Caco-2 (cell line): ENCODE measurements around the gene BMAL1. TPM values are rescaled to one million over a fixed set of nuclear protein-coding genes. Genes with fewer than 3 reads are reported as not detected.

Experiments used
- BruUV-seq: library from RNA; stranded (reverse); fragments of 400-500 nt; replicated peaks from 2 replicates; lab custom pipeline; 2021; lab: Mats Ljungman, UMichigan
- CTCF ChIA-PET: fragments of 300-600 bp; sonication (Branson Sonifier 250); formaldehyde crosslinking; loops from one replicate; lab custom pipeline; 2022; ENCODE audit warnings: antibody characterized with exemption; lab: Charles Lee
- POLR2A ChIA-PET: fragments of 300-600 bp; sonication (Branson Sonifier 250); formaldehyde crosslinking; loops from one replicate; lab custom pipeline; 2022; ENCODE audit warnings: antibody characterized with exemption; lab: Charles Lee
- DNase-seq, 2 experiments: peaks; one replicate each; pipeline versions ENCODE4 v3.0.0 to v3.0.0-alpha.2; 2020 to 2022
- H3K27me3 ChIP-seq: replicated peaks from 2 replicates; pipeline ENCODE4 v1.6.0; 2011; ENCODE audit warnings: low read length; ENCODE audit not compliant: control insufficient read depth, insufficient read depth
- H3K36me3 ChIP-seq: 2 replicates; pipeline ENCODE4 v1.5.1; 2011; ENCODE audit warnings: low read length; ENCODE audit not compliant: control insufficient read depth, insufficient read depth
- H3K4me1 ChIP-seq: fragments of 250-450 bp; sonication (Bioruptor Pico); 2 replicates; pipeline ENCODE4 v1.5.1; 2020; ENCODE audit warnings: mild to moderate bottlenecking
- H3K4me3 ChIP-seq: 2 replicates; pipeline ENCODE4 v1.5.1; 2011; ENCODE audit warnings: low read depth, mild to moderate bottlenecking, control low read depth, low read length
- H3K9me3 ChIP-seq: fragments of 250-450 bp; sonication (Bioruptor Pico); 2 replicates; pipeline ENCODE4 v1.5.1; 2020; ENCODE audit warnings: mild to moderate bottlenecking, moderate library complexity
- H3K27ac Mint-ChIP-seq: one replicate; pipeline ENCODE4 v1.8.0; 2022; ENCODE audit warnings: mixed read lengths; ENCODE audit not compliant: unreplicated experiment
- H3K27me3 Mint-ChIP-seq: one replicate; pipeline ENCODE4 v1.8.0; 2022; ENCODE audit warnings: mixed read lengths; ENCODE audit not compliant: insufficient read depth, unreplicated experiment
- H3K36me3 Mint-ChIP-seq: one replicate; pipeline ENCODE4 v1.8.0; 2022; ENCODE audit warnings: mild to moderate bottlenecking, mixed read lengths; ENCODE audit not compliant: insufficient read depth, unreplicated experiment
- H3K4me1 Mint-ChIP-seq: one replicate; pipeline ENCODE4 v1.8.0; 2022; ENCODE audit warnings: low read depth, mixed read lengths; ENCODE audit not compliant: unreplicated experiment
- H3K4me3 Mint-ChIP-seq: one replicate; pipeline ENCODE4 v1.8.0; 2022; ENCODE audit warnings: mild to moderate bottlenecking, moderate library complexity, mixed read lengths; ENCODE audit not compliant: unreplicated experiment
- H3K9me3 Mint-ChIP-seq: one replicate; pipeline ENCODE4 v1.8.0; 2022; ENCODE audit warnings: mixed read lengths; ENCODE audit not compliant: unreplicated experiment
- intact Hi-C: fragments of 100-400 bp; cut with micrococcal nuclease; formaldehyde crosslinking; loops from one replicate; pipeline ENCODE4 v1.10.0; 2022; ENCODE audit not compliant: unreplicated experiment
- total RNA-seq: library from RNA; stranded (reverse); gene quantifications from 2 replicates; pipeline ENCODE4 v1.2.3, GENCODE V29; 2022
- TF ChIP-seq, protein P1 (sequence below), 2 experiments: fragments of 200-600 bp in 1 of 2; IDR thresholded peaks; 1 replicate in 1 of 2; 2 replicates in 1 of 2; pipeline versions ENCODE4 v1.5.1 to v1.8.0; 2011 to 2022; ENCODE audit warnings: antibody characterized with exemption in 1 of 2, control low read depth in 1 of 2, inconsistent platforms in 1 of 2, low read depth in 1 of 2, low read length in 1 of 2, mild to moderate bottlenecking in 1 of 2, moderate library complexity in 1 of 2; ENCODE audit not compliant: insufficient read depth in 1 of 2, severe bottlenecking in 1 of 2, unreplicated experiment in 1 of 2

BMAL1 gene
- total RNA-seq, 1 experiment from 2014 or later, result 17.9 TPM

DNA sequence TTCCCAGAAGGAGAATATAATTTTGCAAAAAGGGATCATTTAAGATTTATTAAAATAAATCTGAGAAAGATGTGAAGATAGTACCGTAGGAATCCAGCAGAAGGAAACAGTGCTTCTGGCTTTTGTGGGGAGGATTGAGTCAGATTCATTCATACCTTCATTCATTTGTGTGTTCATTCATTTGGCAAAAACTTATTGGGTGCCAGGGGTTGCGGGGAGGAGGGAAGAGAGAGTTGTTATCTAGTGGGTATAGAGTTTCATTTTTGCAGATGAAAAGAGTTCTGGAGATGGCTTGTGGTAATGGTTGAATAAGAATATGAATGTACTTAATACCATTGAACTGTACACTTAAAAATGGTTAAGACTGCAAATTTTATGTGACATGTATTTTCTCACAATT is 31.1 kb downstream of the BMAL1 start:
- H3K27me3 Mint-ChIP-seq, result no peaks in the 10 kb centered on the region
- no peak for DNase-seq
- no TSS peak for BruUV-seq
- no peak overlapping the region for H3K4me3 ChIP-seq
- ChIA-PET CTCF (no interaction called here), POLR2A (no interaction called here)
- no peak overlapping the region for H3K4me3 Mint-ChIP-seq
- no peaks in the 10 kb centered on the region for H3K36me3 Mint-ChIP-seq
- no peaks in the 10 kb centered on the region for H3K27me3 ChIP-seq
- H3K27ac Mint-ChIP-seq, result no peak overlapping the region
- TF ChIP-seq, protein P1, sequence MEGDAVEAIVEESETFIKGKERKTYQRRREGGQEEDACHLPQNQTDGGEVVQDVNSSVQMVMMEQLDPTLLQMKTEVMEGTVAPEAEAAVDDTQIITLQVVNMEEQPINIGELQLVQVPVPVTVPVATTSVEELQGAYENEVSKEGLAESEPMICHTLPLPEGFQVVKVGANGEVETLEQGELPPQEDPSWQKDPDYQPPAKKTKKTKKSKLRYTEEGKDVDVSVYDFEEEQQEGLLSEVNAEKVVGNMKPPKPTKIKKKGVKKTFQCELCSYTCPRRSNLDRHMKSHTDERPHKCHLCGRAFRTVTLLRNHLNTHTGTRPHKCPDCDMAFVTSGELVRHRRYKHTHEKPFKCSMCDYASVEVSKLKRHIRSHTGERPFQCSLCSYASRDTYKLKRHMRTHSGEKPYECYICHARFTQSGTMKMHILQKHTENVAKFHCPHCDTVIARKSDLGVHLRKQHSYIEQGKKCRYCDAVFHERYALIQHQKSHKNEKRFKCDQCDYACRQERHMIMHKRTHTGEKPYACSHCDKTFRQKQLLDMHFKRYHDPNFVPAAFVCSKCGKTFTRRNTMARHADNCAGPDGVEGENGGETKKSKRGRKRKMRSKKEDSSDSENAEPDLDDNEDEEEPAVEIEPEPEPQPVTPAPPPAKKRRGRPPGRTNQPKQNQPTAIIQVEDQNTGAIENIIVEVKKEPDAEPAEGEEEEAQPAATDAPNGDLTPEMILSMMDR (IDR thresholded peaks at IDR 0.05; ENCODE audit: insufficient read depth in 1 of 2, low read depth in 1 of 2, low read length in 1 of 2, severe bottlenecking in 1 of 2, unreplicated experiment in 1 of 2), result no peak
- intact Hi-C loops, result no loop called here
- H3K4me1 ChIP-seq, result no peaks in the 10 kb centered on the region
- H3K4me1 Mint-ChIP-seq, result no peaks in the 10 kb centered on the region
- no peaks in the 10 kb centered on the region for H3K36me3 ChIP-seq
- H3K9me3 ChIP-seq, result no peaks in the 10 kb centered on the region
- H3K9me3 Mint-ChIP-seq, result no peaks in the 10 kb centered on the region

DNA sequence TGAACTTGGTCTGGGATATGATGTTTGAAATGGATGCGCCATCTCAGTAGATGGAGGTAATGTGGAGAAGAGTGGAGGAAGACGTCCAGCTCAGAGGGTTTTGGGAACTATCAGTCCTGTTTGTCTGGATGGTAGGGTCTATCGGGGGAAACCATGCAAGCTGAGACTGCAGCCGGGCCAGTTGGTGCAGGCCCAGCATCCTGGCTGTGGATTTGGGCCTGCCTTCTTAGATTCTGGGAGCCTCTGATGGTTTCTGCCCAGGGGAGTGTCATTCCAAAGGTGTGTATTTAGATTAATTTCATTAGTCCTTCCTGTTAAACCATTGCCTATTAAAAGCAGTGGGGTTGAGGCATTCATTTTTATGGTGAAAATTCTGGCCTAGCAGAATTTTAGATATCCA is 31.6 kb downstream of the BMAL1 start:
- TF ChIP-seq, protein P1 (IDR thresholded peaks at IDR 0.05; ENCODE audit: insufficient read depth in 1 of 2, low read depth in 1 of 2, low read length in 1 of 2, severe bottlenecking in 1 of 2, unreplicated experiment in 1 of 2), result no peak
- Histone ChIP-seq H3K4me1 (no peaks in the 10 kb centered on the region), H3K27me3 (no peaks in the 10 kb centered on the region), H3K9me3 (no peaks in the 10 kb centered on the region), H3K36me3 (no peaks in the 10 kb centered on the region), H3K4me3 (no peak overlapping the region)
- H3K27ac Mint-ChIP-seq, result no peak overlapping the region
- no peaks in the 10 kb centered on the region for H3K36me3 Mint-ChIP-seq
- no peaks in the 10 kb centered on the region for H3K9me3 Mint-ChIP-seq
- ChIA-PET CTCF (no interaction called here), POLR2A (no interaction called here)
- no peak overlapping the region for H3K4me3 Mint-ChIP-seq
- H3K4me1 Mint-ChIP-seq, result no peaks in the 10 kb centered on the region
- intact Hi-C loops, result no loop called here
- no TSS peak for BruUV-seq
- no peak for DNase-seq
- no peaks in the 10 kb centered on the region for H3K27me3 Mint-ChIP-seq

DNA sequence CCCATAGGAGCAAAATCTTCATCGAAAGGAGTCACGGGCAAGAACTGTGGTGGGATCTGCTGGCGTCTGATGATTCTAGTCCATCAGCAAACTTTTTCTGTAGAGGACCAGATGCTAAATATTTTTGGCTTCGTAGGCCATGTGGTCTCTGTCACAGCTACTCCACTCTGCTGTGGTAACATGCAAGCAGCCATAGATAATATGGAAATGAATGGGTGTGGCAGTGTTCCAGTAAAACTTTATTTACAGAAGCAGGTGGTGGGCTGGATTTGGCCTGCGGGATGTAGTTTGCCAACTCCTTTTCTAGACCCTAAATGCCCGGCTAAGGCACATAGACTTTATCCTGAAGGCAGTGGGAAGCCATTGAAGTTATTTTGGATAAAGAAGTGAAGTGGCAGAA is 32.9 kb downstream of the BMAL1 start:
- ChIA-PET POLR2A (no interaction called here), CTCF (no interaction called here)
- Histone ChIP-seq H3K4me3 (no peak overlapping the region), H3K4me1 (no peaks in the 10 kb centered on the region), H3K36me3 (no peaks in the 10 kb centered on the region), H3K27me3 (no peaks in the 10 kb centered on the region), H3K9me3 (no peaks in the 10 kb centered on the region)
- no peak for DNase-seq
- intact Hi-C loops, result no loop called here
- no peaks in the 10 kb centered on the region for H3K36me3 Mint-ChIP-seq
- BruUV-seq, result no TSS peak
- H3K27me3 Mint-ChIP-seq, result no peaks in the 10 kb centered on the region
- no peak overlapping the region for H3K27ac Mint-ChIP-seq
- no peaks in the 10 kb centered on the region for H3K9me3 Mint-ChIP-seq
- no peak overlapping the region for H3K4me3 Mint-ChIP-seq
- no peaks in the 10 kb centered on the region for H3K4me1 Mint-ChIP-seq
- TF ChIP-seq, protein P1 (IDR thresholded peaks at IDR 0.05; ENCODE audit: insufficient read depth in 1 of 2, low read depth in 1 of 2, low read length in 1 of 2, severe bottlenecking in 1 of 2, unreplicated experiment in 1 of 2), result no peak
